ENCODE data around the gene PORCN. TPM values are rescaled to one million over a fixed set of nuclear protein-coding genes. Genes with fewer than 3 reads are reported as not detected.

Gene PORCN
- total RNA-seq, 1 donor from 2014 or later = 6.1 TPM

DNA sequence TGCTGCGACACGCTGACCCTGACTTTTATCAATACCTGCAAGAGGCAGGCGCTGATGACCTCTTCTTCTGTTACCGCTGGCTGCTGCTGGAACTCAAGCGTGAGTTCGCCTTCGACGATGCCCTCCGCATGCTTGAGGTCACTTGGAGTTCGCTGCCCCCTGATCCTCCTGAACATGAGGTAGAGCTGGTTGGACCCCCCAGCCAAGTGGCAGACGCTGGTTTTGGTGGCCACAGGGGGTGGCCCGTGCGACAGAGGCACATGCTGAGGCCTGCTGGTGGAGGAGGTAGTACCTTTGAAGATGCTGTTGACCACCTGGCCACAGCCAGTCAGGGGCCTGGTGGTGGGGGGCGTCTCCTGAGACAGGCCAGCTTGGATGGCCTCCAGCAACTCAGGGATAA lies 51.3 kb downstream of the PORCN start:
- Histone ChIP-seq H3K9me3 (no peaks in the 10 kb centered on the region), H3K4me3 (no peak overlapping the region), H3K4me1 (no peaks in the 10 kb centered on the region), H3K27ac (no peak overlapping the region), H3K27me3 (ENCODE audit: low read depth) (no peaks in the 10 kb centered on the region), H3K36me3 (peaks cover 56% of the 10 kb centered on the region)
- ATAC-seq (no peak), DNase-seq (no peak)
- TF ChIP-seq, protein P1, sequence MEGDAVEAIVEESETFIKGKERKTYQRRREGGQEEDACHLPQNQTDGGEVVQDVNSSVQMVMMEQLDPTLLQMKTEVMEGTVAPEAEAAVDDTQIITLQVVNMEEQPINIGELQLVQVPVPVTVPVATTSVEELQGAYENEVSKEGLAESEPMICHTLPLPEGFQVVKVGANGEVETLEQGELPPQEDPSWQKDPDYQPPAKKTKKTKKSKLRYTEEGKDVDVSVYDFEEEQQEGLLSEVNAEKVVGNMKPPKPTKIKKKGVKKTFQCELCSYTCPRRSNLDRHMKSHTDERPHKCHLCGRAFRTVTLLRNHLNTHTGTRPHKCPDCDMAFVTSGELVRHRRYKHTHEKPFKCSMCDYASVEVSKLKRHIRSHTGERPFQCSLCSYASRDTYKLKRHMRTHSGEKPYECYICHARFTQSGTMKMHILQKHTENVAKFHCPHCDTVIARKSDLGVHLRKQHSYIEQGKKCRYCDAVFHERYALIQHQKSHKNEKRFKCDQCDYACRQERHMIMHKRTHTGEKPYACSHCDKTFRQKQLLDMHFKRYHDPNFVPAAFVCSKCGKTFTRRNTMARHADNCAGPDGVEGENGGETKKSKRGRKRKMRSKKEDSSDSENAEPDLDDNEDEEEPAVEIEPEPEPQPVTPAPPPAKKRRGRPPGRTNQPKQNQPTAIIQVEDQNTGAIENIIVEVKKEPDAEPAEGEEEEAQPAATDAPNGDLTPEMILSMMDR (IDR thresholded peaks at IDR 0.05) = no peak
- intact Hi-C loops (cut with DNase I) = no loop called here

DNA sequence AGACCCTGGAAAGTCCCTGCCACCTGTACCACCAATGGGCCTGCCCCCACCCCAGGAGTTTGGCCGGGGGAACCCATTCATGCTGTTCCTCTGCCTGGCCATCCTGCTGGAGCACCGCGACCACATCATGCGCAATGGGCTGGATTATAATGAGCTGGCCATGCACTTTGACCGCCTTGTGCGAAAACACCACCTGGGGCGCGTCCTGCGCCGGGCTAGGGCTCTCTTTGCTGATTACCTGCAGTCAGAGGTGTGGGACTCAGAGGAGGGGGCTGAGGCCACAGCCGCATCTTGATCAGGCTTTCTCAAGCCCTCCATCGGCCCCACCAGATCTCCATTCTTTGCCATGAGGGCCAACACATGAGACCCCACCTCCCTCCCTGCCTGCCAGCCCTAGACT lies 51.9 kb downstream of the PORCN start:
- Histone ChIP-seq H3K9me3 (no peaks in the 10 kb centered on the region), H3K4me1 (no peaks in the 10 kb centered on the region), H3K27me3 (ENCODE audit: low read depth) (no peaks in the 10 kb centered on the region), H3K27ac (no peak overlapping the region), H3K36me3 (peaks cover 50% of the 10 kb centered on the region), H3K4me3 (no peak overlapping the region)
- ATAC-seq (no peak), DNase-seq (no peak)
- intact Hi-C loops (cut with DNase I) = no loop called here
- TF ChIP-seq, protein P1 (IDR thresholded peaks at IDR 0.05) = no peak

DNA sequence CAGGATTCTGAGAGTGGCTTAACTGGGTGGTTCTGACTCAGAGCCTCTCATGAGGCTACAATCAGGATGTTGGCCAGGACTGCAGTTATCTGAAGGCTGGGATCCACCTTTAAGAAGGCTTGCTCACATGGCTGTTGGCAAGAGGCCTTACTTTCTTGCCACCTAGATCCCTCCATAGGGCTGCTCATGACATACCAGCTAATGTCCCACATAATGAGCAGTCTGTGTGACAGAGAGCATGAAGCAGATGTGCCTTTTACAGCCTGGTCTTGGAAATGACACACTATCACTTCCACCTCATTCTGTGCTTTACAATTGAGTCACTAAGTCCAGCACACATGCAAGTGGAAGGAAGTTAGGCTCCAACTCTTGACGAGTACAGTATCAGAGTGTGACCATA lies 61.2 kb downstream of the PORCN start:
- Histone ChIP-seq H3K9me3 (no peaks in the 10 kb centered on the region), H3K27ac (no peak overlapping the region), H3K4me3 (no peak overlapping the region), H3K36me3 (no peaks in the 10 kb centered on the region), H3K27me3 (ENCODE audit: low read depth) (no peaks in the 10 kb centered on the region), H3K4me1 (no peaks in the 10 kb centered on the region)
- ATAC-seq = no peak
- DNase-seq = no peak
- TF ChIP-seq, protein P1 (IDR thresholded peaks at IDR 0.05) = no peak
- intact Hi-C loops (cut with DNase I) = no loop called here

Other genes with a start within 250 kb of the PORCN start
- not detected for gene SSX3, start 152.3 kb upstream of the PORCN start, total RNA-seq
- gene SSX4, start 125.5 kb upstream of the PORCN start, total RNA-seq = not detected
- gene SSX4B, start 97.0 kb upstream of the PORCN start, total RNA-seq = not detected
- gene SLC38A5, start 38.7 kb upstream of the PORCN start, total RNA-seq = 15.9 TPM
- gene FTSJ1, start 32.8 kb upstream of the PORCN start, total RNA-seq = 30.2 TPM
- 74.0 TPM for gene EBP, start 12.8 kb downstream of the PORCN start, total RNA-seq
- 12.0 TPM for gene TBC1D25, start 30.7 kb downstream of the PORCN start, total RNA-seq
- 157 TPM for gene RBM3, start 65.5 kb downstream of the PORCN start, total RNA-seq
- 125 TPM for gene WDR13, start 88.5 kb downstream of the PORCN start, total RNA-seq
- gene WAS, start 174.8 kb downstream of the PORCN start, total RNA-seq = 40.3 TPM
- gene SUV39H1, start 187.7 kb downstream of the PORCN start, total RNA-seq = 3.5 TPM